A549 (cell line): ENCODE data around the gene GAA. TPM values are rescaled to one million over a fixed set of nuclear protein-coding genes. Genes with fewer than 3 reads are reported as not detected.
"Not testable (repeated sequence)": the region's sequence is repeated elsewhere in the genome, so short reads cannot be mapped to it uniquely, and the experiment has no call there.

ENCODE experiments used
- ATAC-seq, 2 experiments: fragments of 200-7000 bp in 1 of 2; fragments of >200 bp in 1 of 2; cut with Nextera tagmentation in 1 of 2; cut with Tn5 transposase in 1 of 2; 3 replicates each; pipeline versions ENCODE4 v1.8.0 to v1.9.1; 2018 to 2020; ENCODE audit warnings: mild to moderate bottlenecking in 1 of 2, moderate library complexity in 1 of 2
- CTCF ChIA-PET: fragments of 300-600 bp; sonication (Branson Sonifier 250); formaldehyde crosslinking; extraction: SDS; loops from one replicate; lab custom pipeline; 2021; ENCODE audit warnings: antibody characterized with exemption, inconsistent platforms; lab: Yijun Ruan, JAX
- POLR2A ChIA-PET: fragments of 350-600 bp; formaldehyde crosslinking; extraction: SDS; loops from one replicate; lab custom pipeline; 2021; ENCODE audit warnings: antibody characterized with exemption, inconsistent platforms; lab: Yijun Ruan, JAX
- DNase-seq, 2 experiments: peaks; one replicate each; pipeline versions ENCODE4 v3.0.0 to v3.0.0-alpha.2; 2011 to 2016; ENCODE audit warnings: low read depth in 1 of 2, low spot score in 1 of 2
- FAIRE-seq: peaks from 2 replicates; lab custom pipeline; 2011; peaks lifted over from hg19 to GRCh38; lab: Jason Lieb, UNC
- H3K27ac ChIP-seq, 2 experiments: fragments of >200 bp; sonication (Bioruptor Twin); formaldehyde crosslinking; 3 replicates each; pipeline ENCODE4 v1.5.1; 2016 to 2017
- H3K4me1 ChIP-seq: fragments of >200 bp; sonication (Bioruptor Twin); formaldehyde crosslinking; 3 replicates; pipeline ENCODE4 v1.6.1; 2016
- H3K4me2 ChIP-seq: fragments of >200 bp; sonication (Bioruptor Twin); formaldehyde crosslinking; 3 replicates; pipeline ENCODE4 v1.6.1; 2016
- H3K4me3 ChIP-seq: fragments of >200 bp; sonication (Bioruptor Twin); formaldehyde crosslinking; 3 replicates; pipeline ENCODE4 v1.5.1; 2016
- H3K9me3 ChIP-seq: fragments of >200 bp; sonication (Bioruptor Twin); formaldehyde crosslinking; 3 replicates; pipeline ENCODE4 v1.6.1; 2016
- CBX2 ChIP-seq: fragments of 200-600 bp; sonication (generic); IDR thresholded peaks from 2 replicates; pipeline ENCODE4 v1.6.1; 2016; ENCODE audit warnings: low read depth, mild to moderate bottlenecking, borderline replicate concordance
- CBX8 ChIP-seq: fragments of 200-600 bp; sonication (generic); IDR thresholded peaks from 2 replicates; pipeline ENCODE4 v1.6.1; 2016
- CHD4 ChIP-seq: fragments of 200-600 bp; sonication (generic); IDR thresholded peaks from 2 replicates; pipeline ENCODE4 v1.6.1; 2016; ENCODE audit warnings: antibody characterized with exemption, mild to moderate bottlenecking, borderline replicate concordance
- E2F6 ChIP-seq: IDR thresholded peaks from 2 replicates; pipeline ENCODE4 v1.6.1; 2012; ENCODE audit warnings: low read depth, borderline replicate concordance
- EHF ChIP-seq: fragments of 250-450 bp; sonication (Bioruptor Pico); IDR thresholded peaks from 2 replicates; pipeline ENCODE4 v1.5.0; 2020; ENCODE audit warnings: mild to moderate bottlenecking
- ELK1 ChIP-seq: fragments of 150-350 bp; IDR thresholded peaks from 2 replicates; pipeline ENCODE4 v1.6.1; 2014; ENCODE audit warnings: low read depth, mild to moderate bottlenecking, low read length
- GATA3 ChIP-seq: IDR thresholded peaks from 2 replicates; pipeline ENCODE4 v1.6.1; 2012; ENCODE audit warnings: borderline replicate concordance
- HOXA7 ChIP-seq: fragments of 250-450 bp; sonication (Bioruptor Pico); IDR thresholded peaks from 2 replicates; pipeline ENCODE4 v1.5.0; 2020; ENCODE audit warnings: mild to moderate bottlenecking, moderate library complexity
- HOXB13 ChIP-seq: fragments of 250-450 bp; sonication (Bioruptor Pico); IDR thresholded peaks from 2 replicates; pipeline ENCODE4 v1.5.0; 2020; ENCODE audit warnings: low read depth, mild to moderate bottlenecking, moderate library complexity
- HOXB5 ChIP-seq: fragments of 250-450 bp; sonication (Bioruptor Pico); IDR thresholded peaks from 2 replicates; pipeline ENCODE4 v1.5.0; 2020; ENCODE audit warnings: mild to moderate bottlenecking, moderate library complexity
- KDM1A ChIP-seq: fragments of 200-600 bp; sonication (generic); IDR thresholded peaks from 2 replicates; pipeline ENCODE4 v1.6.1; 2016; ENCODE audit warnings: low read depth, mild to moderate bottlenecking
- NPAS2 ChIP-seq: fragments of 250-450 bp; sonication (Bioruptor Pico); IDR thresholded peaks from 2 replicates; pipeline ENCODE4 v1.8.0; 2022; ENCODE audit warnings: mild to moderate bottlenecking, moderate library complexity, borderline replicate concordance
- NR3C1 ChIP-seq: fragments of >200 bp; sonication (Bioruptor Twin); formaldehyde crosslinking; IDR thresholded peaks from 3 replicates; pipeline ENCODE4 v1.6.1; 2017
- POLR2AphosphoS2 ChIP-seq: conservative IDR thresholded peaks from 2 replicates; pipeline ENCODE4 v1.6.1; 2012; ENCODE audit warnings: low read length, improper control_type of control experiment, inconsistent platforms
- RFX5 ChIP-seq: fragments of 450-650 bp; IDR thresholded peaks from 2 replicates; pipeline ENCODE4 v1.7.1; 2014; ENCODE audit warnings: antibody characterized with exemption, mild to moderate bottlenecking, moderate library complexity
- TFCP2L1 ChIP-seq: fragments of 250-450 bp; sonication (Bioruptor Pico); IDR thresholded peaks from 2 replicates; pipeline ENCODE4 v1.5.0; 2021; ENCODE audit warnings: mild to moderate bottlenecking
- TP53 ChIP-seq: fragments of 250-450 bp; sonication (Bioruptor Pico); IDR thresholded peaks from 2 replicates; pipeline ENCODE4 v1.5.0; 2021; ENCODE audit warnings: mild to moderate bottlenecking, moderate library complexity
- USF2 ChIP-seq: fragments of 450-650 bp; IDR thresholded peaks from 2 replicates; pipeline ENCODE4 v1.6.1; 2014; ENCODE audit warnings: antibody characterized with exemption
- ZC3H11A ChIP-seq: fragments of 450-650 bp; IDR thresholded peaks from 2 replicates; pipeline ENCODE4 v1.6.1; 2014; ENCODE audit warnings: antibody characterized with exemption, mild to moderate bottlenecking
- WGBS: methylation state at CpG from one replicate; pipeline ENCODE4 v1.1.6; 2017; ENCODE audit errors: missing lambda C conversion rate; 5-methylcytosine and 5-hydroxymethylcytosine counted together
- polyA plus RNA-seq, 4 experiments: library from polyadenylated mRNA; depleted of rRNA in 3 of 4; stranded (reverse); fragments of >200 nt; fragmentation: RNase III in 1 of 4; extraction: RNeasy Plus Mini Kit Qiagen cat#74134 plus additional on column Dnase treatment in 1 of 4; gene quantifications; 2 replicates in 3 of 4; 3 replicates in 1 of 4; pipeline ENCODE4 v1.2.3, GENCODE V29; 2011 to 2017

Gene GAA
- polyA plus RNA-seq, 2 of the 4 experiments (the other 2 are of a cell fraction) = 5.7 to 47.4 TPM

- CTCF ChIA-PET = interaction anchor here (0.6 to 15.4 kb wide), 7 partner anchors 13 to 274 kb away, joined by 3 to 176 read pairs (median 4); partner anchors contain the start of gene GAA
- ATAC-seq (no peak), FAIRE-seq (no peak), DNase-seq (no peak)
- no peak overlapping the region for H3K4me2 ChIP-seq
- TF ChIP-seq E2F6 = no peak
- no peak for TF ChIP-seq KDM1A
- no peak for TF ChIP-seq CBX2
- TF ChIP-seq GATA3 = no peak
- no peak for TF ChIP-seq CHD4
- WGBS = 72% methylated on average over 33 of the region's 34 CpGs
- H3K27ac ChIP-seq = no peak overlapping the region
- no peaks in the 10 kb centered on the region for H3K9me3 ChIP-seq
- POLR2A ChIA-PET = no interaction called here
- no peak overlapping the region for H3K4me3 ChIP-seq
- peaks cover 4% of the 10 kb centered on the region; the same call in 2 of the 3 replicates for H3K4me1 ChIP-seq
Observed at GRCh38 chr17:80087346-80088265, 13.8 kb upstream of the GAA start.

GRCh38 chr17:80089762-80090161 is 11.6 kb upstream of the GAA start:
- Histone ChIP-seq H3K4me1 (no peaks in the 10 kb centered on the region), H3K27ac (no peak overlapping the region), H3K9me3 (no peaks in the 10 kb centered on the region), H3K4me2 (no peak overlapping the region), H3K4me3 (no peak overlapping the region)
- ChIA-PET POLR2A (no interaction called here), CTCF (interaction anchor here (1.6 to 15.4 kb wide), 3 partner anchors 11 to 81 kb away, joined by 4 to 176 read pairs (median 12); partner anchors contain the start of gene GAA)
- TF ChIP-seq HOXA7 (CRISPR knock-in tag) (no peak), NPAS2 (CRISPR knock-in tag) (no peak), NR3C1 (no peak), RFX5 (no peak), HOXB5 (no peak), TFCP2L1 (CRISPR knock-in tag) (no peak), ELK1 (no peak), USF2 (no peak), EHF (CRISPR knock-in tag) (no peak), CBX8 (no peak), ZC3H11A (no peak), HOXB13 (CRISPR knock-in tag) (no peak), POLR2AphosphoS2 (no peak), TP53 (CRISPR knock-in tag) (no peak)
- ATAC-seq (no peak), DNase-seq (no peak), FAIRE-seq (no peak)
- WGBS = 79% methylated on average over 16 of the region's 16 CpGs

- H3K4me2 ChIP-seq, FAIRE-seq, ATAC-seq, H3K27ac ChIP-seq, H3K9me3 ChIP-seq, H3K4me3 ChIP-seq, POLR2A ChIA-PET, H3K4me1 ChIP-seq, DNase-seq: not testable (repeated sequence)
- WGBS = 85% methylated on average over 44 of the region's 44 CpGs
- CTCF ChIA-PET = interaction anchor here (3.8 to 15.4 kb wide), 3 partner anchors 7 to 81 kb away, joined by 12 to 176 read pairs (median 63); partner anchors contain the start of gene GAA
Observed at GRCh38 chr17:80090164-80090563, 11.2 kb upstream of the GAA start.
